HG02678 (cell line): ENCODE results near the gene ANAPC5.
"Not testable (repeated sequence)": the region's sequence is repeated elsewhere in the genome, so short reads cannot be mapped to it uniquely, and the experiment has no call there.

ENCODE experiments used
- ATAC-seq: cut with Tn5 transposase; IDR thresholded peaks from one replicate; pipeline ENCODE4 v1.9.1; 2021; ENCODE audit warnings: mild to moderate bottlenecking, moderate library complexity; ENCODE audit not compliant: unreplicated experiment

The ANAPC5 gene, protein sequence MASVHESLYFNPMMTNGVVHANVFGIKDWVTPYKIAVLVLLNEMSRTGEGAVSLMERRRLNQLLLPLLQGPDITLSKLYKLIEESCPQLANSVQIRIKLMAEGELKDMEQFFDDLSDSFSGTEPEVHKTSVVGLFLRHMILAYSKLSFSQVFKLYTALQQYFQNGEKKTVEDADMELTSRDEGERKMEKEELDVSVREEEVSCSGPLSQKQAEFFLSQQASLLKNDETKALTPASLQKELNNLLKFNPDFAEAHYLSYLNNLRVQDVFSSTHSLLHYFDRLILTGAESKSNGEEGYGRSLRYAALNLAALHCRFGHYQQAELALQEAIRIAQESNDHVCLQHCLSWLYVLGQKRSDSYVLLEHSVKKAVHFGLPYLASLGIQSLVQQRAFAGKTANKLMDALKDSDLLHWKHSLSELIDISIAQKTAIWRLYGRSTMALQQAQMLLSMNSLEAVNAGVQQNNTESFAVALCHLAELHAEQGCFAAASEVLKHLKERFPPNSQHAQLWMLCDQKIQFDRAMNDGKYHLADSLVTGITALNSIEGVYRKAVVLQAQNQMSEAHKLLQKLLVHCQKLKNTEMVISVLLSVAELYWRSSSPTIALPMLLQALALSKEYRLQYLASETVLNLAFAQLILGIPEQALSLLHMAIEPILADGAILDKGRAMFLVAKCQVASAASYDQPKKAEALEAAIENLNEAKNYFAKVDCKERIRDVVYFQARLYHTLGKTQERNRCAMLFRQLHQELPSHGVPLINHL

DNA sequence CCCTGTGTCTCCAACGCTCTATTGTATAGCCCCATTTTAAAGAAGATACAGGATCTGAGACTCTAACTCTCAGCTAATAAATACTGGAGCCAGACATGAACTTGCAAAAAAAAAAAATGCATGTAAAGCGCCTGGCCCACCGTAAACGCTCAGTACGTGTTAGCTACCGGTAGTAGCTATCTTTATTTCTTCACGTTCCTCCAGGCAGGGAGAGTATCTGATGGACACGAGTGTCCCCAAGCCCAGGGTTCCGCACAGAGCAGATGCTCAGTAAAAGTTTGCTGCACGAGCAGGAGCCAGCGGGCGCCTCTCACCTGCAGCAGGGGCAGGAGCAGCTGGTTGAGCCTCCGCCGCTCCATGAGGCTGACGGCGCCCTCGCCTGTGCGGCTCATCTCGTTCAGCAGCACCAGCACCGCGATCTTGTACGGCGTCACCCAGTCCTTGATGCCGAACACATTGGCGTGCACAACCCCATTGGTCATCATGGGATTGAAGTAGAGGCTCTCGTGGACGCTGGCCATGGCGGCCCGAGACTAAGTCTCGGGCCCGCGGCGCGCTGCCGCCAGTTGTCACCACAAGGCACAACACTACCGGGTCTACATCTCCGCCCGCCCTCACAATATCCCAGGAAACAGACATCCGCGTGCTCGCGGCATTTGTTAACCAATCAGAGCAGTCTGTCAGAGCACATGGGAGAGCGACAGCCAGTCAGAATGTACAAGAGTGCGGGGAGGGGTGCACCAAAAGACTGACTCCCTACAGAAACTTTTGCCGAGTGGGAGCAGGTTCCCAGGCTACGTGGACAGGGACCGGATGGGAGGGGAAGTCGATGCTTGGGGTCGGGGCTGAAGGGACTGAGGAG is at the start of gene ANAPC5:
ANAPC5 (minus strand) TSS at position 592 of the 862 bp plus-strand sequence; CDS start at position 521, 71 bp downstream.
- peak; percentile 96 for ATAC-seq

DNA sequence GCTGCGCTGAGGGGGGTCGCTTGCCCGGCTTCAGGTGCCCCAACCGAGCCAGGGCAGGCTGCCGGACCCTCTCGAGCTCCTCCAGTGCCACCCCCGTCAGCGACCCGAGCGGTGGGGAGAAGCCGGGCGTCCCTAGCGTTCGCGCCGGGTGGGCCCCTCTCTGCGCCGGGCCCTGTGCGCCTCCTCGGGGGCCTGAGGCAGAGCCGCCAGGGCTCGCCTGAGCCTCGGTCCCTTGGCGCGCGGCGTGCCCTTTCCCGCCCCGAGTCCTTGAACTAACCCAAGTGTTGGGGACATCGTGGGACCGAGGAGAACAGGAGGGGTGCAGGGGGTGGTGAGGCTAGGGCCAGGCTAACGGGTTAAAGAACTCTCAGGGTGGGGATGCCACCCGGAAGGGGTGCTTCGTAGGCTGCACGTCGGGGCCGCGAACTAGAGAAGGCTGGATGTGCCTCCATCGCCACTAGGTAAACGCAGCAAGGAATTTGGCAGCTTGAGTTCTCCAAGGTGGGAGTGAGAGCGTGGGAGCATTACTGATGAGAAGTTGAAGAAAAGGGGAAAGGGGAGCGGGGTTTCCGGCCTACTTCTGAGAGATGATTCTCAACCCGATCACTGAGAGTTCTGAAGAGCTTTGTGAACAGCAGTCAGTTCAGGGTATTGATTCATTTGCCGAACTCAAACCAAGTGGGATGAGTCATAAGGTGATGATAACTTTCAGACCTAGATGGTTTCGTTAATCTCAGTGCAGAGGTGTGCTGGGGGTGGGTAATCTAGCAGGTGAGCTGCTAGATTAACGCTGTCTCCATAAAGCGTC is 48.3 kb upstream of the ANAPC5 start:
- peak; percentile 30 for ATAC-seq

DNA sequence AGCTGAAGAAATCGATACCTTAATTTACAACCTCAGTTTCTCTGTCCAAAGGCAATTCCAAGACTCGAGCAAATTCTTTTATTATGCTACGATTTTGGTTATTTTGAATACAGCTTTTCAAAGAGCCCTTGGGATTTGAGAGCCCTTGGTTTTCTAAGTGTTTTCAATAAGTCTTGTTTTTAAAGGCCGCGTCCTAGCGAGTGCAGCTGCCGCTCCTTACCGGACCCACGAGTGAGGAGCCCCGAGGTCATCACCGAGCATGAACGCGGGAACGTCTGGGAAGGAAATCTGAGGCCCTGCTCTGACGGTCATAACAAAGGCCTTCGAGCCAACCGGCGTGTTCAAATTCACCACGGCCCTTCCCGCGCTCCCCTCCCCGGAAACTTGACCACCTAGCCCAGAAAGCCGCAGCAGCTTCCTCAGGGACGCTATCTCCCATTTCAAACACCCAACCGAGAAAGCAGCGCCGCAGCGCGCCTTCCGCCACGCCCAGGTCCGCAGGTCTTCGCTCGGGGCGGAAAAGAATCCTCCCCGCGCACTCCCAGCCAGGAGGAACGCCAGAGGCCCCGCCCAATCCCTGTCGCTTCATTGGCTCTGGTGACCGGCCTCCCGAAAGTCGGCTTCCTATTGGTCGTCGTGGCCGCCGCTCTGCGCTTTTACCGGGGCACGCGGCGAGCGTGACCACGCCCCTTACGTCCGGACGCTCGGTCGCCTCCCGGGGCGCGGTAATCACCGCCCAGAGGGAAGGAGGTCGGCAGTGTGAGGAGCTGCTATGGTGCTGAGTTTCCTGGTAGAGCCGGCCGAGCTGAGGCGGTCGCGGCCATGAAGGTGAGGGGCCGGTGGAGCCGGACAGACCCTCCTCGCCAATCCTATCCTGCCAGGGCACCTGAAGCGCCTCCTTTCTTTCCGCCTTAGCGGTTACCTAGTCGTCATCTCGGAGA is 47.5 kb upstream of the ANAPC5 start, which contains the start of gene RNF34:
RNF34 (plus strand) TSS at position 728 of the 941 bp plus-strand sequence; CDS start at position 823, 95 bp downstream.
- peak; percentile 92 for ATAC-seq

DNA sequence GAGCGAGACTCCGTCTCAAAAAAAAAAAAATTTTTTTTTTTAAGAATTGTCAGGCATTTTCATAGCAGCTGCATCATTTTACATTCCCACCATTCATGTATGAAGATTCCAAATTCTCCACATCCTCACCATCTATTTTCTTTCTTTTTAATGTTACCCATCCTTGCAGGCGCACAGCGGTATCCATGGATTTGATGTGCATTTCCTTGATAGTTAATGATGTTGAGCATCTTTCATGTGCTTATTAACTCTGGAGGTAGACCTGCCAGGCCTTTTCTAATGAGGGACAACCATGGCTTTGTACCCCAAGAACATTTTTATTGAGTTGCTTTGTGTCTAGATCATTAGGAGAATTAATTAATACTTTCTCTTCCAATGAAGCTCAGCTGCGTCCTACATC is 46.1 kb upstream of the ANAPC5 start:
- no peak for ATAC-seq

DNA sequence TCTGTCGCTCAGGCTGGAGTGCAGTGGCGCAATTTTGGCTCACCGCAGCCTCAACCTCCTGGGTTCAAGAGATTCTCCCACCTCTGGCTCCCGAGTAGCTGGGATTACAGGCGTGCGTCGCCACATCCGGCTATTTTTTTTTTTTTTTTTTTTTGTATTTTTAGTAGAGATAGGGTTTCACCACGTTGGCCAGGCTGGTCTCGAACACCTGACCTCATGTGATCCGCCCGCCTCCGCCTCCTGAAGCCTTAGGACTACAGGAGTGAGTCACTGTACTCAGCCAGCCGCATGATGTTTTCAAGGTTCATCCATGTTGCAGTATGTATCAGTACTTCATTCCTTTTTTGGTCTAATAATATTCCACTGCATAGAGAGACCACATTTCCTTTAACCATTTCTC is 45.3 kb upstream of the ANAPC5 start:
- no peak for ATAC-seq

DNA sequence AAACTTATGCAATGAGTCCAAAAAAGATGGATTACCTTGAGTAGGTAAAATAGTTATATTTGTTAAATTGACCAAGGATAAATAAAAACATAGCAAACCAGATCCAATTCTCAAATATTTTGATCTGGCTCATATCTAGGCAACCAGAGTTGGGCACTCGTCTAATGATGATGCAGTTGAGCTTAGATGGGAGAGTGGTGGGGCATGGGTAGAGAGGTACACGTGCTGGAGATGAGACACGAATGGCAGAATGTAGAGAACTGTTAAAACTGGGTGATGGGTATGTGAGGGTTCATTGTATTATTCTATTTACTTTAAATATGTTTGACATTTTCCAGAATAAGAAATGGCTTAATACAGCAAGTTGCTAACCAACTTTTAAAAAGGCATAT is 40.1 kb upstream of the ANAPC5 start:
- ATAC-seq = no peak

DNA sequence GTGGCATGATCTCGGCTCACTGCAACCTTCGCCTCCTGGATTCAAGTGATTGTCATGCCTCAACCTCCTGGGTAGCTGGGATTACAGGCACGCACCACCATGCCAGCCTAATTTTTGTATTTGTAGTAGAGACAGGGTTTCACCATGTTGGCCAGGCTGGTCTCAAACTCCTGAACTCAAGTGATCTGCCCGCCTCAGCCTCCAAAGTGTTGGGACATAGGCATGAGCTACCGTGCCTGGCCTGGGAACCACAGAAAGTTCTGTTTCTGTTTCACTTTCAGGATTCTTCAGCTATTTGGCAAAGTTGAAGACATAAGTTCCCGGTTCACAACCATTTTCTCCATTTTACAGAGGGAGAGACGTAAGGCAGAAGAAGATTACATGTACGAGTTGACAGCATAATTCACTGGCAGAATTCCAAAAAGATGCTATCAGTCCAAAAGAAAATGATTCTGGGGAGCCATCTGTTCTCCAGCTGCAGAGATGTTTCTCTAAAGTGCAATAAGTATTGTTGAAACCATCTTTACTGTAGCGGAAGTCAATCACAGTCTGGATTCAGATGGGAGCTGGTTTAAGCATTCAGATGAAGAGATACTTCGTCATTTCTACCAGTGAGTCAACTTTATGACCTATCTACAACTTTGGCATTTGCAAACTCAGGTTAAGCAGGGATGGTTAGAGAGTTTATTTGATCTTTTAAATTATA is 39.6 kb upstream of the ANAPC5 start:
- ATAC-seq = no peak

DNA sequence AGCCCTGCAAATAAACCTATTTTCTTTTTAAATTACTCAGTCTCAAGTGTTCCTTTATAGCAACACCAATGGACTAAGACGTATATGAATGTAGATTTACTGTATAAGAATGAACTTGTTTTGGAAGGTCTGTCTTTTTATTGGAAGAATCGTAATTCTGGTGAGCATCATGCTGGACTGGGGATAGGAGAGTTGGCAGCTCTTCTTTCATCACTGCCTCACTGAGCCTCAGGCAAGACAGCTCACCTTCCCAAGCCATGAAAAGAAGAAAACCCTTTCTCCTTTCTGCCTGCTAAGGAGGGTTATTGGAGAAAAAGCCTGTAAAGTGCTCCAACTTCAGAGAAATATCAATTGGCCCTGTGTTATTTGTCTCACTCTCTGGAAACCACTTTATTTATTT is 38.6 kb upstream of the ANAPC5 start:
- no peak for ATAC-seq

DNA sequence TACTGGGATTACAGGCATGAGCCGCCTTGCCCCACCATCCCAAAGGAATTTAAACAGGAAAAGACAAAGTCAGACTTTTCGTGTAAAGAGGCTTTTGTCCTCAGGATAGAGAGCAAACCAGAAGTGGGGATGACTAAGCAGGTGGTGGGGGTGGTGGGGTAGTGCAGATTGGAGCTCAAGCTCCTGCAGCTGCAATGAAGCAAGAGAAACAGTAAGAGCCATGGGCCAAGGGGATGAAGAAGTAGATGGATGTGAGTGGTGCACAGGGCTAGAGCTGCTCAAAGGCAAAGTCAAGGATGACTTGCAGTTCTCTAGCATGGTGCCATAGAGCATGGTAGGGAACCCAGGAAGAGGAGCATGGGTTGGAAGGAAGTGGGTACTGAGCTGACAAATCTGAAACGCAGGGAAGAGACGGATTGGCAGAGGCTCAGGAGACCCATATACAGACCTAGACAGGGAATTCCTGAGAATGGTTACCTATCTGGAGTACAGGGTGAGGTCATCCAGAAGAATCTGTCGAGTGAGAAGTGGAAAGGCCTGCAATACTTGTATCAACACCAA is 36.3 kb upstream of the ANAPC5 start:
- no peak for ATAC-seq

DNA sequence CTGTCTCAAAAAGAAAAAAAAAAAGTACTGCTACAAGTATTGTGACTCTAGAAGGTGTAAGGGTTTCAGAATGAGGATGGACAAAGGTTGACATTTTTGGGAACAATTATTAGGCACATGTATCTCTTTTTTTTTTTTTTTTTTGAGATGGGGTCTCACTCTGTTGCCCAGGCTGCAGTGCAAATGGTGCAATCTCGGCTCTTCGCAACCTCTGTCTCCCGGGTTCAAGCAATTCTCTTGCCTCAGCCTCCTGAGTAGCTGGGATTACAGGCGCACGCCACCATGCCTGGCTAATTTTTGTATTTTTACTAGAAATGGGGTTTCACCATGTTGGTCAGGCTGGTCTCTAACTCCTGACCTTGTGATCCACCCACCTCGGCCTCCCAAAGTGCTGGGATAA is 32.7 kb upstream of the ANAPC5 start:
- ATAC-seq = not testable (repeated sequence)

DNA sequence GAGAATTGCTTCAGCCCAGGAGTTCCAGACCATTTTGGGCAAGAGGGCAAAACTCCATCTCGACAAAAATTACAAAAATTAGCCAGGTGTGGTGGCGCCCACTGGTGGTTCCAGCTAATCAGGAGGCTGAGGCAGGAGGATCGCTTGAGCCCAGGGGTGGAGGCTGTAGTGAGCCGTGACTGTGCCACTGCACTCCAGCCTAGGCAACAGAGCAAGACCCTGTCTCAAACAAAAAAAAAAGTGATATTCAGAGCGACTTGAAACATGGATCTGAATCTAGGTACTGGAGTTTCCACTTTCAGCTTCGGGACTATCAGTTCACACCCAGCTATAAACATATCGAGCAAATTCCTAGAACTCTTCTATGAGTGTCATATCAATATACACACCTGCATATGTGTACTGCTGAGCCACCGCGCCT is 31.4 kb upstream of the ANAPC5 start:
- no peak for ATAC-seq

DNA sequence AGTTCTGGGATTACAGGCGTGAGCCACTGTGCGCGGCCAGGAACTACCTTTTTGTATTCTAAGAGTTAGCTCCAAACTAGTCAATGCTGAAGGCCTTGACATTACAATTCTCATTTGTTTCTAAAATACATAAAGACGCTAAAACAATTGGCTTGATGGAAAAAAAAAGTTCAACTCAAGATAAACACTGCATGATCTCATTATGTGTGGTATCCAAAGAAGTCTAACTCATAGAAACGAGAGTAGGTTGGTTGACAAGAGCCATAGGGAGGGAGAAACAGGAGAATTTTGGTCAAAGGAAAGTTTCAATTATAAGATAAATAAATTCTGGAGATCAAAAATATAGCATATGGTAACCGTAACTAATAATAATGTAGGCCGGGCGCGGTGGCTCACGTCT is 27.7 kb upstream of the ANAPC5 start:
- ATAC-seq = no peak

DNA sequence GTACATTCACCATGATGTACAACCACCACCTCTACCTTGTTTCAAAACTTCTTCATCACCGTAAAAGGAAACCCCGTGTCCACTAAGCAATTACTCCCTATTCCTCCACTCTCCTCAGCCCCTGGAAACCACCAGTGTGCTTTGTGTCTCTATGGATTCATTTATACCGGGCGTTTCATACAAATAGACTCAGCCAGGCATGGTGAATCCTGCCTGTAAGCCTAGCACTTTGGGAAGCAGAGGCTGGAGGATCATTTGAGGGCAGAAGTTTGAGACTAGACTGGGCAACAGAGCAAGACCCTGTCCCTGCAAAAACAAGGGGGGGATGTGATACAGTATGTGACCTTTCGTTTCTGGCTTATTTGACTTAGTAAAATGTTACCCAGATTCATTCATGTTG is 26.5 kb upstream of the ANAPC5 start:
- ATAC-seq = no peak

DNA sequence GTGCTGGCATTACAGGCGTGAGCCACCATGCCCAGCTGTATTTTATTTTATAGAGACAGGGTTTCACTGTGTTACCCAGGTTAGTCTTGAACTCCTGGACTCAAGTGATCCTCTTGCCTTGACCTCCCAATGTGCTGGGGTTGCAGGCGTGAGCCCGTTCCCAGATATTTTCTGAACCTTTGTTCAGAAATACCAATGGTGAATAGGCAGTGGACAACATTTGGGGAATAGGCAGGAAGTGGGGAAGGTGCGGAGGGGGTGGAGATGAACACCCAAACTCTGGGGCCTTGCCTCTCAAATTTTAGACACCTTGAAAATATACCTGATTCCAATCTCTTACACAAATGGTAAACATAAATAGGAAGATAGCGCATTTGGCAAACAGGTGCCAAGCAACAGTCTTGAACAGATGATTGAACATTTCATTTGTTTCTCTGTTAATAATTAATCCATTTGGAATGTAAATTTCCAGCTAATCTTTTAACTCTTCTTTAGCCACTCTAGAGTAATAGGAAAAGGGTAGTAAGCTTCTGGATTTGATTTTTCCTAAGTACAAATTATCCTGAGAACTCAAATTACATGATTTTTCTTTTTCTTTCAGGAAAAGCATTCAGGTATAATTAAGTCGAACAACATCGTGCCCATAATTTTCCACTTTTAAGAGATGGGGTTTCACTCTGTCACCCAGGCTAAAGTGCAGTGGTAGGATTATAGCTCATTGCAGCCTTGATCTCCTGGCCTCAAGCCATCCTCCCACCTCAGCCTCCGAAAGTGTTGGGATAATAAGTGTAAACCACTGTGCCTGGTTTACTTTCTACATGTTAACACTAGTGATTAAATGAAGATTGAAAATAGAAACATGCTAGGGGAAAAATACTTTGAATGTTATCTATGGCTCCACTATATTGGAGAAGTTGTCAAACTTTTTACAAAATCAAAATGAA is 24.8 kb upstream of the ANAPC5 start:
- ATAC-seq = no peak

DNA sequence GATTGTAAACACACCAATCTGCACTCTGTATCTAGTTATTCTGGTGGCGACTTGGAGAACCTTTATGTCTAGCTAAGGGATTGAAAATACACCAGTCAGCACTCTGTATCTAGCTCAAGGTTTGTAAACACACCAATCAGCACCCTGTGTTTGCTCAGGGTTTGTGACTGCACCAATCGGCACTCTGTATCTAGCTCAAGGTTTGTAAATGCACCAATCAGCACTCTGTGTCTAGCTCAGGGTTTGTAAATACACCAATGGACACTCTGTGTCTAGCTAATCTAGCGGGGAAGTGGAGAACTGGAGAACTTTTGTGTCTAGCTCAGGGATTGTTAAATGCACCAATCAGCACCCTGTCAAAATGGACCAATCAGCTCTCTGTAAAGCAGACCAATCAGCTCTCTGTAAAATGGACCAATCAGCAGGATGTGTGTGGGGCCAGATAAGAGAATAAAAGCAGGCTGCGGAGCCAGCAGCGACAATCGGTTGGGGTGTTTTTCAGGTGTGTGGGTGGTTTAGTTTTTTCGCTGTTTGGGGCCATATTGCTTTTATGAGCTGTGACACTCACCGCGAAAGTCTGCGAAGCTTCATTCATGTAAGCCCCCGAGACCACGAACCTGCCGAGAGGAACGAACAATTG is 22.9 kb upstream of the ANAPC5 start:
- not testable (repeated sequence) for ATAC-seq

DNA sequence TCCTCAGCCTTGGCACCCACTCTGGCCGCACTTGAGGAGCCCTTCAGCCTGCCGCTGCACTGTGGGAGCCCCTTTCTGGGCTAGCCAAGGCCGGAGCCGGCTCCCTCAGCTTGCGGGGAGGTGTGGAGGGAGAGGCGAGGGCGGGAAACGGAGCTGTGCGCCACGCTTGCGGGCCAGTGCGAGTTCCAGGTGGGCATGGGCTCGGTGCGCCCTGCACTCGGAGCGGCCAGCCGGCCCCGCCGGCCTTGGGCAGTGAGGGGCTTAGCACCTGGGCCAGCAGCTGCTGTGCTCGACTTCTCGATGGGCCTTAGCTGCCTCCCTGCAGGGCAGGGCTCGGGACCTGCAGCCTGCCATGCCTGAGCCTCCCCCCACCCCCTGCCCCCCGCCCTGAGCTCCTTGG is 22.1 kb upstream of the ANAPC5 start:
- not testable (repeated sequence) for ATAC-seq

DNA sequence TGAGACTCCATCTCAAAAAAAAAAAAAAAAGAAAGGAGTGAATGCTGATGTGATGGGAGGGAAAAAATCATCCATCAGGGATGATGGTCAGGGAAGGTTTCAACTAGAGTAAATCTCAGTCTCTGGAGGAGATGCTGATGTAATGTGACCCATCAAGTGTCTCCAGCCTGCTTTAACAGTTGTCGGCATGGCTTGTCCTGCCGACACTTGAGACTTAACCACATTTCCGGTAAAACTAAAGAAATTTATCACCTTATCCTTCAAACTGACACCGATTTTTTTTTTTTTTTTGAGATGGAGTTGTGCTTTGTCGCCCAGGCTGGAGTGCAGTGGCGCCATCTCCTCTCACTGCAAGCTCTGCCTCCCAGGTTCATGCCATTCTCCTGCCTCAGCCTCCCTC is 21.5 kb upstream of the ANAPC5 start:
- no peak for ATAC-seq
